22Rv1 (cell line): ENCODE results near the gene NEU4.

Experiments
- H3K27ac ChIP-seq: fragments of 450-650 bp; 2 replicates; pipeline ENCODE4 v1.5.1; 2017
- ZFX ChIP-seq: fragments of 450-650 bp; IDR thresholded peaks from 2 replicates; pipeline ENCODE4 v1.6.1; 2017; ENCODE audit warnings: antibody characterized with exemption, borderline replicate concordance
- TF ChIP-seq, protein P1 (sequence below): fragments of 450-650 bp; IDR thresholded peaks from 2 replicates; pipeline ENCODE4 v1.5.1; 2017; ENCODE audit warnings: mild to moderate bottlenecking

Gene NEU4

GRCh38 chr2:241835611-241836010, 26.6 kb downstream of the NEU4 start:
- TF ChIP-seq, protein P1, sequence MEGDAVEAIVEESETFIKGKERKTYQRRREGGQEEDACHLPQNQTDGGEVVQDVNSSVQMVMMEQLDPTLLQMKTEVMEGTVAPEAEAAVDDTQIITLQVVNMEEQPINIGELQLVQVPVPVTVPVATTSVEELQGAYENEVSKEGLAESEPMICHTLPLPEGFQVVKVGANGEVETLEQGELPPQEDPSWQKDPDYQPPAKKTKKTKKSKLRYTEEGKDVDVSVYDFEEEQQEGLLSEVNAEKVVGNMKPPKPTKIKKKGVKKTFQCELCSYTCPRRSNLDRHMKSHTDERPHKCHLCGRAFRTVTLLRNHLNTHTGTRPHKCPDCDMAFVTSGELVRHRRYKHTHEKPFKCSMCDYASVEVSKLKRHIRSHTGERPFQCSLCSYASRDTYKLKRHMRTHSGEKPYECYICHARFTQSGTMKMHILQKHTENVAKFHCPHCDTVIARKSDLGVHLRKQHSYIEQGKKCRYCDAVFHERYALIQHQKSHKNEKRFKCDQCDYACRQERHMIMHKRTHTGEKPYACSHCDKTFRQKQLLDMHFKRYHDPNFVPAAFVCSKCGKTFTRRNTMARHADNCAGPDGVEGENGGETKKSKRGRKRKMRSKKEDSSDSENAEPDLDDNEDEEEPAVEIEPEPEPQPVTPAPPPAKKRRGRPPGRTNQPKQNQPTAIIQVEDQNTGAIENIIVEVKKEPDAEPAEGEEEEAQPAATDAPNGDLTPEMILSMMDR = no peak
- no peak for TF ChIP-seq ZFX
- no peak overlapping the region for H3K27ac ChIP-seq

GRCh38 chr2:241836292-241836691, 27.3 kb downstream of the NEU4 start:
- H3K27ac ChIP-seq = no peak overlapping the region
- TF ChIP-seq, protein P1 = no peak
- no peak for TF ChIP-seq ZFX

GRCh38 chr2:241837197-241837965, 28.4 kb downstream of the NEU4 start:
- TF ChIP-seq ZFX = no peak
- TF ChIP-seq, protein P1 = no peak
- H3K27ac ChIP-seq = no peak overlapping the region

- TF ChIP-seq, protein P1 = no peak
- no peak for TF ChIP-seq ZFX
- H3K27ac ChIP-seq = no peak overlapping the region
These were observed 32.4 kb downstream of the NEU4 start for GRCh38 chr2:241841181-241842066.

DNA sequence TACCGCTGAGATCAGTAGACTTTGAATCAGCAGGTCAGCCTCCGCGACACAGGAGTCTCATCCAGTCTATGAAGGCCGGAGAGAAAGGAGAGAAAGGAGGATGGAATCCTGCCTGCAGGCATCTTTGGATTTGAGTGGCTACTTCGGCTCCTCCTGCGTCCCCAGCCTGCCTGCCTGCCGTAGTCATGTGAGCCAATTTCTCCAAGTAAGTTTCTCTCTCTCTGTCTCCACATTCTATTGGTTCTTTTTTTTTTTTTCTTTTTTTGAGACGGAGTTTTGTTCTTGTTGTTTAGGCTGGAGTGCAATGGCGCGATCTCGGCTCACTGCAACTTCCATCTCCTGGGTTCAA, 33.0 kb downstream of the NEU4 start:
- no peak overlapping the region for H3K27ac ChIP-seq
- TF ChIP-seq, protein P1 = no peak
- no peak for TF ChIP-seq ZFX

- no peak overlapping the region for H3K27ac ChIP-seq
- TF ChIP-seq, protein P1 = no peak
- no peak for TF ChIP-seq ZFX
These were observed 33.7 kb downstream of the NEU4 start for GRCh38 chr2:241842620-241843211.
